GM12801 (cell line): ENCODE data around the gene ANO8.

ENCODE experiments used
- CTCF ChIP-seq: IDR thresholded peaks from one replicate; pipeline ENCODE4 v1.5.1; 2011; ENCODE audit warnings: control low read depth; ENCODE audit not compliant: insufficient read length; ENCODE audit errors: extremely low read depth

Gene ANO8

GRCh38 chr19:17340871-17341357, 6.3 kb upstream of the ANO8 start:
- no peak for TF ChIP-seq CTCF

- TF ChIP-seq CTCF: no peak
Observed at GRCh38 chr19:17340302-17340870, 5.7 kb upstream of the ANO8 start.

GRCh38 chr19:17339088-17339741, 4.6 kb upstream of the ANO8 start:
- TF ChIP-seq CTCF: no peak

- TF ChIP-seq CTCF: no peak
Observed at GRCh38 chr19:17338433-17339078, 3.9 kb upstream of the ANO8 start.

- TF ChIP-seq CTCF: no peak
Observed at GRCh38 chr19:17337675-17338432, 3.2 kb upstream of the ANO8 start.

GRCh38 chr19:17336872-17337674, 2.4 kb upstream of the ANO8 start, which contains the start of gene GTPBP3:
GTPBP3 (plus strand) TSS chr19:17337553; CDS start chr19:17337612, 59 bp downstream.
- TF ChIP-seq CTCF: no peak
